Measurements from ENCODE around the gene B4GALNT3. TPM values are rescaled to one million over a fixed set of nuclear protein-coding genes. Genes with fewer than 3 reads are reported as not detected.
A peak's percentile ranks its signal among the peaks of the same experiment; 100 is the strongest.

The B4GALNT3 gene
- total and polyA plus RNA-seq, 2 donors (not counting 1 experiment from before 2014, with no cell fraction given): not detected

DNA sequence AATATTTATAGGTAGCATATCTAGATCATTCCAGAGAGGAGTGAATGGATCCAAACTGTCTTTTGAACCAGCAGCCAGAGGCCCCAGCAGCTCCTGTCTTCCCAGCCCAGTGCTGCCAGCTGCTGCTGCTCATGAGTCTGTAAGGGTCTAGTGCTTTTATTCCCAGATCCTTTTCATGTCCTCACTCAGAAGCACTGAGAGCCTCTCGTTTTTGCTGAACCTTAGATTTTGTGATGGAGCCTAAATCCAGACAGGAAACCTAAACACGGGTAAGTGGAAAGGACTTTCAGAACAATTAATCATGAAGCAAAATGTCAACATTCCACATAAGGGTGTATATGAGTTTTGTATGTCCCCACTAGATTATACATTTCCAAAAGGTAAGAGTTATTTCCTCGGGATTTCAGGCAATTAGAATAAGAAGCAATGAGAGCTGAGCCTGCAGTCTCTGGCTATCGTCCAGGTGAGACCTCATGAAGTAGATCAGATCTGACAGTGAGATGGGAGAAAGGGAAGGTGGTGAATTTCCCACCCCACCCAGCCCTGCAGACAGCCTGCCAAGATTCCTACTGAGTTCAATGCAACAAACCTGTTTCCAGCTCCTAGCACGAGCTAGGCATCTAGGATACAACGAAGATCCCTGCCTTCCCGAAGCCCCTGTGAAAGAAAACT is 119.1 kb downstream of the B4GALNT3 start:
- H3K9ac ChIP-seq (ENCODE audit: insufficient read depth, low read length): no peak overlapping the region
- peak in 1 of 2 donors; percentile 26 for DNase-seq (ENCODE audit: low read depth in 2 of 2)
- no peak for TF ChIP-seq EZH2 (IDR thresholded peaks at IDR 0.05; ENCODE audit: low read length, missing control alignments)
- TF ChIP-seq, protein P1, sequence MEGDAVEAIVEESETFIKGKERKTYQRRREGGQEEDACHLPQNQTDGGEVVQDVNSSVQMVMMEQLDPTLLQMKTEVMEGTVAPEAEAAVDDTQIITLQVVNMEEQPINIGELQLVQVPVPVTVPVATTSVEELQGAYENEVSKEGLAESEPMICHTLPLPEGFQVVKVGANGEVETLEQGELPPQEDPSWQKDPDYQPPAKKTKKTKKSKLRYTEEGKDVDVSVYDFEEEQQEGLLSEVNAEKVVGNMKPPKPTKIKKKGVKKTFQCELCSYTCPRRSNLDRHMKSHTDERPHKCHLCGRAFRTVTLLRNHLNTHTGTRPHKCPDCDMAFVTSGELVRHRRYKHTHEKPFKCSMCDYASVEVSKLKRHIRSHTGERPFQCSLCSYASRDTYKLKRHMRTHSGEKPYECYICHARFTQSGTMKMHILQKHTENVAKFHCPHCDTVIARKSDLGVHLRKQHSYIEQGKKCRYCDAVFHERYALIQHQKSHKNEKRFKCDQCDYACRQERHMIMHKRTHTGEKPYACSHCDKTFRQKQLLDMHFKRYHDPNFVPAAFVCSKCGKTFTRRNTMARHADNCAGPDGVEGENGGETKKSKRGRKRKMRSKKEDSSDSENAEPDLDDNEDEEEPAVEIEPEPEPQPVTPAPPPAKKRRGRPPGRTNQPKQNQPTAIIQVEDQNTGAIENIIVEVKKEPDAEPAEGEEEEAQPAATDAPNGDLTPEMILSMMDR (conservative IDR thresholded peaks at IDR 0.05 in 1 of 2, IDR thresholded peaks at IDR 0.05 in 1 of 2; ENCODE audit: low read depth in 1 of 2, low read length in 2 of 2): no peak
- no peaks in the 10 kb centered on the region for H3K9me3 ChIP-seq (ENCODE audit: control insufficient read depth, insufficient read depth, low read depth, low read length)
- no peak overlapping the region for H3K4me3 ChIP-seq (replicated peaks in 1 of 4; ENCODE audit: control extremely low read depth in 1 of 4, insufficient read depth in 1 of 4, low read depth in 3 of 4, low read length in 4 of 4)
- no peak overlapping the region for H2AFZ ChIP-seq (ENCODE audit: low read length)
- no peak overlapping the region for H3K4me2 ChIP-seq (ENCODE audit: extremely low read depth, insufficient read depth, low read length)
- no peaks in the 10 kb centered on the region for H4K20me1 ChIP-seq (ENCODE audit: control insufficient read depth, extremely low read depth, insufficient read depth, low read length)
- no peak overlapping the region for H3K27ac ChIP-seq (ENCODE audit: insufficient read depth, low read length)
- no peaks in the 10 kb centered on the region for H3K27me3 ChIP-seq (ENCODE audit: control insufficient read depth, insufficient read depth, low read length)
- H3K36me3 ChIP-seq (ENCODE audit: control insufficient read depth, insufficient read depth, low read length): no peaks in the 10 kb centered on the region
- H3K4me1 ChIP-seq (ENCODE audit: control insufficient read depth, extremely low read depth, insufficient read depth, low read length): peaks cover 2% of the 10 kb centered on the region
- no peaks in the 10 kb centered on the region for H3K79me2 ChIP-seq (ENCODE audit: control insufficient read depth, insufficient read depth, low read length)

DNA sequence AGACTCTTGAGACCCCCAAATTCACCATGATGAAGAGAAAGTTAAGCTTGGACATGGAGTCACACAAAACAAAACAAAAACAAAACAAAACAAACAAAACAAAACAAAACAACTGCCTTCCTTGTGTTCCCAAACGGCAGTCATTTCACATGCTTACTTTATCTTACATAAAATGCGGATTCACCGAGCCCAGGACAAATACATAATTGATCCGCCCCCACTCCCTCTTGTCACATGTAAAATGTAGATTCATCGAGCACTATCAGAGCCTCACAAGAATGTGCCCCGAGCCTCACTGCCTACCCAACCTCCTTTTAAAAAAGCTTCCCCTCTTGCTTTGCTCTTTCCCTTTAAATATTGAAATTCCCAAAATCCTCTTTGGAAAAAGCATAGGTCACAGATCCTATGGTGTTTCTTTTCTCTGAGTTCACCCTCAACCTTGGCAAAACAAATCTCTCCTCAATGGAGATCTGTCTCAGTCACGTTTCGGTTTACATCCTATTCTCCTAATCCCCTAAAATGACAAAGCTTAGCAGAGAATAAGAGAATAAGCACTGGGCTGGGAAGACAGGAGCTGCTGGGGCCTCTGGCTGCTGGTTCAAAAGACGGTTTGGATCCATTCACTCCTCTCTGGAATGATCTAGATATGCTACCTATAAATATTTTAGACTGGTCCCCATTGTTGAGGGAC is 119.8 kb downstream of the B4GALNT3 start:
- TF ChIP-seq EZH2 (IDR thresholded peaks at IDR 0.05; ENCODE audit: low read length, missing control alignments): no peak
- TF ChIP-seq, protein P1 (conservative IDR thresholded peaks at IDR 0.05 in 1 of 2, IDR thresholded peaks at IDR 0.05 in 1 of 2; ENCODE audit: low read depth in 1 of 2, low read length in 2 of 2): no peak
- Histone ChIP-seq H3K4me1 (ENCODE audit: control insufficient read depth, extremely low read depth, insufficient read depth, low read length) (peaks cover 2% of the 10 kb centered on the region), H3K4me3 (replicated peaks in 1 of 4; ENCODE audit: control extremely low read depth in 1 of 4, insufficient read depth in 1 of 4, low read depth in 3 of 4, low read length in 4 of 4) (no peak overlapping the region), H3K79me2 (ENCODE audit: control insufficient read depth, insufficient read depth, low read length) (no peaks in the 10 kb centered on the region), H3K9me3 (ENCODE audit: control insufficient read depth, insufficient read depth, low read depth, low read length) (no peaks in the 10 kb centered on the region), H2AFZ (ENCODE audit: low read length) (no peak overlapping the region), H3K27me3 (ENCODE audit: control insufficient read depth, insufficient read depth, low read length) (no peaks in the 10 kb centered on the region), H3K36me3 (ENCODE audit: control insufficient read depth, insufficient read depth, low read length) (no peaks in the 10 kb centered on the region), H3K9ac (ENCODE audit: insufficient read depth, low read length) (no peak overlapping the region), H3K27ac (ENCODE audit: insufficient read depth, low read length) (no peak overlapping the region), H3K4me2 (ENCODE audit: extremely low read depth, insufficient read depth, low read length) (no peak overlapping the region), H4K20me1 (ENCODE audit: control insufficient read depth, extremely low read depth, insufficient read depth, low read length) (no peaks in the 10 kb centered on the region)
- DNase-seq (ENCODE audit: low read depth in 2 of 2): no peak

- H3K4me2 ChIP-seq (ENCODE audit: extremely low read depth, insufficient read depth, low read length): no peak overlapping the region
- no peak overlapping the region for H2AFZ ChIP-seq (ENCODE audit: low read length)
- H3K4me3 ChIP-seq (replicated peaks in 1 of 4; ENCODE audit: control extremely low read depth in 1 of 4, insufficient read depth in 1 of 4, low read depth in 3 of 4, low read length in 4 of 4): no peak overlapping the region
- no peaks in the 10 kb centered on the region for H3K79me2 ChIP-seq (ENCODE audit: control insufficient read depth, insufficient read depth, low read length)
- DNase-seq (ENCODE audit: low read depth in 2 of 2): no peak
- peaks cover 2% of the 10 kb centered on the region for H3K4me1 ChIP-seq (ENCODE audit: control insufficient read depth, extremely low read depth, insufficient read depth, low read length)
- H3K27me3 ChIP-seq (ENCODE audit: control insufficient read depth, insufficient read depth, low read length): no peaks in the 10 kb centered on the region
- H4K20me1 ChIP-seq (ENCODE audit: control insufficient read depth, extremely low read depth, insufficient read depth, low read length): no peaks in the 10 kb centered on the region
- no peaks in the 10 kb centered on the region for H3K36me3 ChIP-seq (ENCODE audit: control insufficient read depth, insufficient read depth, low read length)
- no peak for TF ChIP-seq EZH2 (IDR thresholded peaks at IDR 0.05; ENCODE audit: low read length, missing control alignments)
- TF ChIP-seq, protein P1 (conservative IDR thresholded peaks at IDR 0.05 in 1 of 2, IDR thresholded peaks at IDR 0.05 in 1 of 2; ENCODE audit: low read depth in 1 of 2, low read length in 2 of 2): no peak
- no peaks in the 10 kb centered on the region for H3K9me3 ChIP-seq (ENCODE audit: control insufficient read depth, insufficient read depth, low read depth, low read length)
- no peak overlapping the region for H3K27ac ChIP-seq (ENCODE audit: insufficient read depth, low read length)
- H3K9ac ChIP-seq (ENCODE audit: insufficient read depth, low read length): no peak overlapping the region
Measured at GRCh38 chr12:580813-581212, 121.1 kb downstream of the B4GALNT3 start.

Measured in fibroblast of lung (primary cell).